HUES48 (cell line): ENCODE data around the gene CCDC197.

Experiments used
- H3K27ac ChIP-seq: one replicate; pipeline ENCODE4 v1.7.0; 2013; ENCODE audit warnings: low read depth, low read length, inconsistent platforms
- H3K27me3 ChIP-seq: 2 replicates; pipeline ENCODE4 v1.6.1; 2013; ENCODE audit warnings: mild to moderate bottlenecking, low read length; ENCODE audit not compliant: control insufficient read depth, insufficient read depth
- H3K36me3 ChIP-seq: 2 replicates; pipeline ENCODE4 v1.6.1; 2013; ENCODE audit warnings: low read length; ENCODE audit not compliant: control insufficient read depth, insufficient read depth
- H3K4me1 ChIP-seq: 2 replicates; pipeline ENCODE4 v1.6.1; 2013; ENCODE audit warnings: mild to moderate bottlenecking, low read length; ENCODE audit not compliant: control insufficient read depth, insufficient read depth
- H3K4me3 ChIP-seq: 2 replicates; pipeline ENCODE4 v1.5.1; 2013; ENCODE audit warnings: mild to moderate bottlenecking, low read depth, low read length
- H3K9ac ChIP-seq: 2 replicates; pipeline ENCODE4 v1.6.1; 2013; ENCODE audit warnings: mild to moderate bottlenecking, low read depth, low read length, moderate library complexity
- H3K9me3 ChIP-seq: 2 replicates; pipeline ENCODE4 v1.6.1; 2013; ENCODE audit warnings: low read length; ENCODE audit not compliant: control insufficient read depth, insufficient read depth

CCDC197 gene

GRCh38 chr14:94019329-94019728 lies 22.2 kb downstream of the CCDC197 start:
- H3K9me3 ChIP-seq = no peaks in the 10 kb centered on the region
- no peaks in the 10 kb centered on the region for H3K36me3 ChIP-seq
- no peak overlapping the region for H3K9ac ChIP-seq
- no peak overlapping the region for H3K27ac ChIP-seq
- peaks cover 11% of the 10 kb centered on the region for H3K4me1 ChIP-seq
- H3K27me3 ChIP-seq = no peaks in the 10 kb centered on the region
- no peak overlapping the region for H3K4me3 ChIP-seq

DNA sequence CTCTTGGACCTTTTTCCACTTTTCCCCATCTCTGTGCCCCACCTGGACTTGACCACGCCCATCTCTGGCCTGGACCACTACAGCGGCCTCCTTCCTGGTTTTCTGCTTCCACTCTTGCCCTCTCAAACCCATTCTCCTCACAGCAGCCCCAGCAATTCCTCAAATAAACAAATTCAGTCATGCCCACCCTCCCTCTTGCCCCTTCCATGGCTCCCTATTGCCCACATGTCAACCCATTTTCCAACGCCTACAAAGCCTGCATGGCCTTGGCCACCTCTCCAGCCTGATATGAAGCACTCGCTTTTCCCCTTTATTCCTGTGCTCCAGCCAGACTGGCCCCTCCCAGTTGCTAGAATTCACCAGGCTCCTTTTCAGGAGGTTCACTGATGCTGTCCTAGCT lies 23.2 kb downstream of the CCDC197 start:
- H3K27me3 ChIP-seq = no peaks in the 10 kb centered on the region
- no peak overlapping the region for H3K4me3 ChIP-seq
- no peaks in the 10 kb centered on the region for H3K36me3 ChIP-seq
- peaks cover 11% of the 10 kb centered on the region for H3K4me1 ChIP-seq
- no peak overlapping the region for H3K27ac ChIP-seq
- H3K9ac ChIP-seq = no peak overlapping the region
- H3K9me3 ChIP-seq = no peaks in the 10 kb centered on the region

DNA sequence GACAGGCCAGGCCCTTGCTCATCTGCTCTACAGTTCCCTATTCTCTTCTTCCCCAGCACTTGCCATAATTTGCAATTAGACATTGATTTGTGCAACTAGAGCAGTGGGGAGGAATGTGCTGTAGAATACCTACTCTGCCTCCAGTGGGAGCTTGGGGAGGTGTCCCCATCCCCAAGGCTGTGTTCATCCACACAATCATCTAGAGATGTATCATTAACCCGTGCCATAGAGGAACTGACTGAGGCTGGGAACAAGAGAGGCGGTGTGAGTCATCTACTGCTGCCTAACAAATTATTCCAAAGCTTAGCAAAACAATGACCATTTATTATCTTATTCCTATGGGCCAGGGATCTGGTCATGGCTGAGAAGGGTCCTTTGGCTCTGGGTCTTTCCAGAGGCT lies 23.9 kb downstream of the CCDC197 start:
- no peak overlapping the region for H3K4me3 ChIP-seq
- no peaks in the 10 kb centered on the region for H3K27me3 ChIP-seq
- no peaks in the 10 kb centered on the region for H3K9me3 ChIP-seq
- no peaks in the 10 kb centered on the region for H3K36me3 ChIP-seq
- H3K9ac ChIP-seq = no peak overlapping the region
- peaks cover 11% of the 10 kb centered on the region for H3K4me1 ChIP-seq
- H3K27ac ChIP-seq = no peak overlapping the region

- no peak overlapping the region for H3K27ac ChIP-seq
- H3K4me3 ChIP-seq = no peak overlapping the region
- H3K4me1 ChIP-seq = peaks cover 11% of the 10 kb centered on the region
- H3K9me3 ChIP-seq = no peaks in the 10 kb centered on the region
- no peaks in the 10 kb centered on the region for H3K36me3 ChIP-seq
- no peaks in the 10 kb centered on the region for H3K27me3 ChIP-seq
- H3K9ac ChIP-seq = no peak overlapping the region
Observed at GRCh38 chr14:94021416-94022157, 24.5 kb downstream of the CCDC197 start.

DNA sequence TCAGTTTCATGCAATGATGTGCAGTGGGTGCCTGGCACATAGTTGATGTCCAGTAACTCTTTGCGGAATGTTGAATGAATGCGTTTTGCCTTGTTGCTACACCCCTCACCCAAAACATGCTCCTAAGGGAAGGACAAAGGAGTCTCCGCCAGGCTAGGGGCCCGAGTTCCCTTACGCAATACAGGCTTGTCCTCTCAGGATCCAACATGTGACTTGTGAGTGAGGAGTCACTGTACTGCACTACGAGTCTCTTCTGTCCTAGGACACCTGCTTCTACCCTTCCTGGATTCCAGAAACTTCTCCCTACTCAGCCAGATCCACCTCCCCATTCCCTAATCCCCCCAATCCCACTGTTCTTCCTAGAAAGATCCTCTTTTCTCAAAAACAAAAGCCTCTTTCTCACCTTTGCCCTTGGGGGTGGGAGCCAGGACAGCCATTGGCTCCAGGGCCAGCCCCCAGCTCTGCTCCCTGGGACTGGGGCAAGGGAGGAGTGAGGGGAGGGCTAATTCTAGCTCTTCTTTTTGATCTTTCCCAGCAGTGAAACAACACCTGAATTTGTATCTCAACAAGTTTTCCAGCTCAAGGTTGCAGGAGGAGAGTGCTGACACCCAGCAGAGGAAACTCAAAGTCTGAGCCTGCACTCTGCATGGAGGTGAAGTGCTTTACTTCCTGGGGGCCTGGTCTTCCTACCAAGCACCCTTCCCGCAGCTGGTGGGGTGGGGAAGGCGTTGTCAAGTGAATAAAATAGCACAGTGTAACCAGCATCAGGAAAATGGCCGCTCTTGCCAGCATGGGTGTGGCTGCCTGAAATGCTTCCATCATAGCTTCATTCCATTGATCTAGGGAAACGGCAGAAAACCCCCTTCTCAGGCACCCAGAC lies 25.7 kb downstream of the CCDC197 start:
- Histone ChIP-seq H3K27me3 (no peaks in the 10 kb centered on the region), H3K4me1 (peaks cover 11% of the 10 kb centered on the region), H3K9me3 (no peaks in the 10 kb centered on the region), H3K9ac (no peak overlapping the region), H3K36me3 (no peaks in the 10 kb centered on the region), H3K27ac (no peak overlapping the region), H3K4me3 (no peak overlapping the region)

DNA sequence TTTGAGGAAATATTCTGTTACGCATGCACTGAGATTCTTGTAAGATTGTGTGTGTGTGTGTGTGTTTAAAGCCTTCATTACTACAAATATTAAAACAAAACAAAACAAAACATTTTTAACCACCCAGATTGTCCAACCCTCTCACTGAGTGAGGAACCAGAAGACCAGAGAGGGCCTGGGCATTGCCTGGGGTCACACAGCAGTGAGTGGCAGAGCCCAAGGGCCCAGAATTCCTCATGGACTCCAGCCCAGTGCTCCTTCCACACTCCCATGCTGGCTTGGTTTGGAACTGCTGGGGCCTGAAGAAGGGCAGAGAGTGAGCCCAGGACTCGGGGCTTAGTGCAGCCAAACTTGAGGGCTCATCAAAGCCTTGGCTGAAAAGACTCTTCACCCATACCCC lies 27.4 kb downstream of the CCDC197 start:
- no peak overlapping the region for H3K27ac ChIP-seq
- H3K4me1 ChIP-seq = peaks cover 11% of the 10 kb centered on the region
- H3K9ac ChIP-seq = no peak overlapping the region
- no peak overlapping the region for H3K4me3 ChIP-seq
- H3K9me3 ChIP-seq = no peaks in the 10 kb centered on the region
- no peaks in the 10 kb centered on the region for H3K27me3 ChIP-seq
- no peaks in the 10 kb centered on the region for H3K36me3 ChIP-seq

DNA sequence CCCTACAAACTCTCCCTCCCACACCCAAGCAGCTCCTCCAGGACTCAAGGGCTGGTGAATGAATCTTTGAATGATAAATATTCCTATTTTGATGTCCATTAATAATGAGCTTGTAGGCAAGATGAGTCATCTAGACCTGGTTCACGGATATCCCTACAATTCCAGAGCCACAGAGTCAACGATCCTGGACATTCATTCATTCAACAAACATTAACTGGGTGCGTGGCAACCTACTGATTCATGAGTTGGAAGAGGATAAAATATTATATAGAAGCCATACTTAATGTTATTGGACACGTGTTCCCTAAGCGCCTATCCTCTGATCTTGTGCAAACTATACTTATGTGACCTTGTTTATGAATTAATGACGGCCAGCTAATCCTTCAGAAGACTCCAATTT lies 28.6 kb downstream of the CCDC197 start:
- Histone ChIP-seq H3K27me3 (no peaks in the 10 kb centered on the region), H3K27ac (no peak overlapping the region), H3K4me1 (peaks cover 11% of the 10 kb centered on the region), H3K4me3 (peak overlapping the region; percentile 59), H3K36me3 (no peaks in the 10 kb centered on the region), H3K9me3 (no peaks in the 10 kb centered on the region), H3K9ac (no peak overlapping the region)

- H3K27ac ChIP-seq = no peak within 1 kb of the TSS
- H3K4me3 ChIP-seq = peak within 1 kb of the TSS; percentile 59
- H3K27me3 ChIP-seq = no peaks in the 10 kb centered on the region
- peaks cover 11% of the 10 kb centered on the region for H3K4me1 ChIP-seq
- H3K9me3 ChIP-seq = no peaks in the 10 kb centered on the region
- no peaks in the 10 kb centered on the region for H3K36me3 ChIP-seq
- no peak within 1 kb of the TSS for H3K9ac ChIP-seq
Observed at GRCh38 chr14:94026173-94026888, 29.2 kb downstream of the CCDC197 start, which contains the start of gene OTUB2. Gene OTUB2, plus strand, starts transcription at chr14:94026340. Its CDS starts 198 bp downstream, at chr14:94026538.

DNA sequence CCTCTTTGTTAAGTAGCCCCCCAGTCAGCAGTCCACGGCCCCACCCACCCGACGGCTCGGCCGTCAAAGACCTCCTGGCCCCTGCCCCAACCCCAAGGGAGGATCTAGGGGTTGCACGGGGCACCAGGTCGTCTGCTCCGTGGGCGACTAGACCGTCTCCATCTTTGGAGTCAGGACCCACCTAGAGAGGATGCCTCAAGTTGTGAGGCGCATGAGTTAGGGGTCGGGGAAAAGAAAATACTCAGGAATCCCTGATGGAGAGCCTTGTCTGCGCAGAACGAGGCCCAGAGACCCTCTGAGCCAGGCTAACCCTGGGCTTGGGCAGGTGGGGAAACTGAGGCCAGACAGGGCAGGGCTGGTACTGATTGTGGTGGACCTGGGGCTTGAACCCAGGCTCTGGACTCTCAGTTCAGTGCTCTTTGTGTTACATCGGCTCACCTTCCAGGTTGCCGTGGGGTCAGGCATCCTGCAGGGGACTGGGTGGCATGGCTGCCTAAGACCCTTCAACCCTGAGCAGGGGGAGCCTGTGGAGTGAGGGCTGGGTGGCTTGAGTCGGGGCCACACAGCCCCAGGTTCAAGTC lies 29.9 kb downstream of the CCDC197 start:
- Histone ChIP-seq H3K9ac (no peak overlapping the region), H3K27ac (no peak overlapping the region)

GRCh38 chr14:94027566-94028449 lies 30.7 kb downstream of the CCDC197 start:
- Histone ChIP-seq H3K4me1 (peaks cover 5% of the 10 kb centered on the region), H3K27me3 (no peaks in the 10 kb centered on the region), H3K9ac (no peak overlapping the region), H3K4me3 (no peak overlapping the region), H3K9me3 (no peaks in the 10 kb centered on the region), H3K36me3 (no peaks in the 10 kb centered on the region), H3K27ac (no peak overlapping the region)

More for the DNA sequence above, 29.9 kb downstream of the CCDC197 start:
- Histone ChIP-seq H3K27me3 (no peaks in the 10 kb centered on the region), H3K4me3 (peak overlapping the region; percentile 59), H3K9me3 (no peaks in the 10 kb centered on the region), H3K36me3 (no peaks in the 10 kb centered on the region), H3K4me1 (peaks cover 11% of the 10 kb centered on the region)
